T-helper 2 cell treated with Interferon-gamma antibody and Interleukin-4, amounts not matched to agents 100 ng/mL and 5 ng/mL, for 36 hours (primary cell): ENCODE measurements around the gene ADCK1. TPM values are rescaled to one million over a fixed set of nuclear protein-coding genes. Genes with fewer than 3 reads are reported as not detected.
"Not testable (repeated sequence)": the region's sequence is repeated elsewhere in the genome, so short reads cannot be mapped to it uniquely, and the experiment has no call there.

Experiments used
- intact Hi-C: fragments of 100-400 bp; cut with micrococcal nuclease; formaldehyde crosslinking; loops from one replicate; pipeline ENCODE4 v1.15.1; 2023
- total RNA-seq: library from RNA; stranded (reverse); gene quantifications from 2 replicates; pipeline ENCODE4 v1.2.3, GENCODE V29; 2022

ADCK1 gene
- total RNA-seq, 1 donor from 2014 or later, result 3.7 TPM

GRCh38 chr14:77862154-77862786 is 62.4 kb downstream of the ADCK1 start:
- intact Hi-C loops, result loop anchor here (1.0 to 5.0 kb wide), 2 partner anchors 129 to 735 kb away; no protein-coding TSS in a partner anchor

GRCh38 chr14:77864085-77864484 is 64.2 kb downstream of the ADCK1 start:
- intact Hi-C loops, result loop anchor here (5.0 kb wide), 1 partner anchor 733 kb away; no protein-coding TSS in a partner anchor

GRCh38 chr14:77864580-77864979 is 64.7 kb downstream of the ADCK1 start:
- intact Hi-C loops, result loop anchor here (5.0 kb wide), 1 partner anchor 733 kb away; no protein-coding TSS in a partner anchor

- intact Hi-C loops, result no loop called here
Observed at GRCh38 chr14:77865455-77865854, 65.5 kb downstream of the ADCK1 start.

DNA sequence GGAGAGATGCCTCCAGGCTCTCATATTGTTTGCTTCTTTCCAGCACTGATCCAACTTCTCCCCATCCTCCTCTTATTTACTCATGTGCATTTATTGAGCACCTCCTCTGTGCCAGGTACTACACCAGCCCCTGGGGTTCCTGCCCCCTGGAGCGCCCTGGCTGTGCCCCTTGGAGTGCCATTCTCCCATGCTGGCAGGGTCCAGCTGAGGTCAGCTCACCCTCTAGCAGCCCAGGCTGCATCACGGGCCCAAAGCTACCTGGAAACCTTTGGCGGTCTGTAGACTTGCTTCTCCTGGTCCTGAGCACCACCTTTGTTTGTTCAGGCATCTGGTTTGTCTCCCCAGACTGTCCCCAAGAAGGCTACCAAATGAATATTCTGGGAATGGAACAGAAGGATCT is 67.0 kb downstream of the ADCK1 start:
- intact Hi-C loops, result no loop called here

DNA sequence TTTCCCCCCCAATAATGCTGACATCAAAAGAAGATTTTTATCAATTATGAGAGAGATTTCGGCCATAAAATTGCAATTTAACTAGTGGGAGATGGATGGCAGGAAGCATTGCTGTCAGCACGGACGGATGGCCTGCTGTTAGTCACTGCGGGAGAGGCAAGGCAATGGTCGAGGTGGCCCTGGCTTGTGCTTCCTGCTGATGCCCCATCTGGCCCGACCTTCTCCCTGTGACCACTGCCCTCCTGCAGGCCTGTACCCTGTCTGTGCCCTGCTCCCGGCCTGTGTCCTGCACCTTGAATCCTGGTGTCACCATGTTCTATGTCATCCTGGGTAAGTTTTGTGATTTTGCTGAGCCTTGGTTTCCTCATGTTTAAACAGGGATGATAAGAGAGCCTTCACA is 67.6 kb downstream of the ADCK1 start:
- intact Hi-C loops, result no loop called here

DNA sequence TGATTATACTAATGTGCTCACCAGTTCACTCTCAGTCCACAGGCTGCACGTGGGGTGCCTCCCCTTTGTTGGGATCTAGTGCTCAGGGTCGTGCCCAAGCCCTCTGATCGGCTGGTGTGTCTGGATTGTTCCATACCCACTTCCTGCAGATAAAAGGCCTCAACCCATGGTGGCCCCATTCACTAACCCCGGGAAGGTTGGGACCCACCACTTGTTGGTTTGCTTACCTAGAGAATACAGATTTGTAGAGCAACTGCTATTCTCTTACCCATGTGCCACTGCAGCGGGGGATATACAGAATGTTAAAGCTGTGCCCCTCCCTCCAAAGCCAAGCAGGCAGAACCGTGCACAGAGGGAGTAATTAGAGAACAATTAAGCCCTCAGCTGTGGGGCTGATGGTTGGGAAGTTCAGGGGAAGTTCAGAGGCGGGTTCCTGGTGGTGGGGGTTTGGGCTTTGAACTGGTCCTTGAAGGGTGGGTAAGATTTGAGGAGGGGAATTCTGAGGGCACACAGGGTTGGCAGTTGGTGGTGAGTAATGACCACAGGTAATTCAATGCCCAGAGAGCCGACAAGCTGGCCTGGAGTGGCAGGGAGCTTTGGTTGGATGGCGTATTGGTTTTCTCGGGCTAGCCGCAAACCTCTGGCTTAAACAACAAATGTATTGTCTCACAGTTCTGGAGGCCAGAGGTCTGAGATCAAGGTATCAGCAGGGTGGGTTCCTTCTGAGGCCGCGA is 68.8 kb downstream of the ADCK1 start:
- intact Hi-C loops, result no loop called here

DNA sequence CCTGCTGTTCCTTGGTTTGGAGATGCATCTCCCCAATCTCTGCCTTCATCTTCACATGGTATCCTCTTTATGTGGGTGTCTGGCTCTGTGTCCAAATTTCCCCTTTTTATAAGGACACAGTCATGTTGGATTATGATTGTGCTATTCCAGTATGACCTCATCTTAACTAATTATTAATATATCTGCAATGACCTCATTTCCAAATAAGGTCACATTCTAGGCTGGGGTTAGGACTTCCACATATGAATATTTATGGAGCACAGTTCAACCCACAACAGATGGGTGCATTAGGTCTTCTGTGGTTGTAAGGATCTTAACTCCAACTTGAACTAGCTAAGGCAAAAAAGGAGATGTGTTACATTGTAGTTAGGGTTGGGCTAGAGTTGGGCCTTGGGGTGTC is 69.4 kb downstream of the ADCK1 start:
- intact Hi-C loops, result no loop called here

- intact Hi-C loops, result no loop called here
Observed at GRCh38 chr14:77870646-77871045, 70.7 kb downstream of the ADCK1 start.

- intact Hi-C loops, result no loop called here
Observed at GRCh38 chr14:77872152-77872551, 72.2 kb downstream of the ADCK1 start.

- intact Hi-C loops, result no loop called here
Observed at GRCh38 chr14:77872983-77873382, 73.1 kb downstream of the ADCK1 start.

GRCh38 chr14:77878783-77879182 is 78.9 kb downstream of the ADCK1 start:
- intact Hi-C loops, result no loop called here

GRCh38 chr14:77880056-77880455 is 80.1 kb downstream of the ADCK1 start:
- intact Hi-C loops, result no loop called here

GRCh38 chr14:77882098-77882497 is 82.2 kb downstream of the ADCK1 start:
- intact Hi-C loops, result no loop called here

GRCh38 chr14:77882636-77883035 is 82.7 kb downstream of the ADCK1 start:
- intact Hi-C loops, result no loop called here

DNA sequence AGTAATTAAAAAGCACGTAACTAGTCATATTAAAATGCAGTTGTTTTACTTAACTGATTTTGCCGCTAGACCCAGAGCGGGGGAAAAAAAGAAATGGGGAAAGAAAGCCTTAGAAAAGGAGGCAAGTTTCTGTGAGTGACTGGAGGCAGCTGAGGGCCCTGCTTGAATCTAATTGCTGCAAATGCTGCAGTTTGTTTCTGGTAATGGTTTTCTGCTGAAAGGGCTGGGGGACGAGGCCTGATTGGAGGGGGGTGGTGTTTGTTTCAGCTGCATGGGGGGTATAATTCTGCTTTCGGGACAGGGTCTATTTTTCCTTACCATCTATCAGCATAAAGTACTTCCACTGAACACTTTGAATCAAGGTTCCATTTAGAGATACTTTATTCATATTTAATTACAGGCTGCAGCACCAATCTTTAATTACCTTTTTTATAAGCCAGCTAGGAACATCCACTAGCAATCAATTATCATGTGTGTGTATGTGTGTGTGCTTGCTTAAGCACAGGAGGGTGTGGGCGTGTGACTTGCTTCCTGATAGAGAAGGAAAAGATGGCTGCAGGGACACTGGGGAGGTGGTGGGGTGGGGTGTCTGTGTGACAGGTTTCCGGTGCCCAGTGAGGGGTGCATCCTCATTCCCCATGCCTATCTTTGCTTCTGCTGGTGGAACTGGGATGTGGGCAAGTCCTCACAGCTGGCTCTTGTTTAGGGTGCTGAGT is 83.4 kb downstream of the ADCK1 start:
- intact Hi-C loops, result no loop called here

GRCh38 chr14:77883847-77884238 is 83.9 kb downstream of the ADCK1 start:
- intact Hi-C loops, result no loop called here

DNA sequence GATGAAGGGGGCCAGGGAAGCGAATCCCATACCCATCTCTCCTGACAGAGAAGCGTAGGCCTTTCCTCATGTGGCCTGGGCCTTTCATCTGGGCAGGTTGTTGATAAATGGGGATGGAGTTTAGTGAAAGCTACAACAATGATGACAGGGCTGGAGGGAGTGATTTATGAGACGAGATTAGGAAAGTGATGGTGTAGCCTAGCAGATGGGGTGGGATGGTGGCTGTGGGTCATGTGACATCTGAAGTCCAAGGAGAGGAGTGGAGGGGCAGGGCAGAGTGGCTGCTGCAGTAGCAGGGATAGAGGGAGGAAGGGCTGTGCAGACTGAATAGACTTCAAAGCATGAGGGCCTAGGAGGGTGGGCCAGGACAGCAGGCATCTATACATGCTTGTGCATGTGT is 85.5 kb downstream of the ADCK1 start:
- intact Hi-C loops, result no loop called here

DNA sequence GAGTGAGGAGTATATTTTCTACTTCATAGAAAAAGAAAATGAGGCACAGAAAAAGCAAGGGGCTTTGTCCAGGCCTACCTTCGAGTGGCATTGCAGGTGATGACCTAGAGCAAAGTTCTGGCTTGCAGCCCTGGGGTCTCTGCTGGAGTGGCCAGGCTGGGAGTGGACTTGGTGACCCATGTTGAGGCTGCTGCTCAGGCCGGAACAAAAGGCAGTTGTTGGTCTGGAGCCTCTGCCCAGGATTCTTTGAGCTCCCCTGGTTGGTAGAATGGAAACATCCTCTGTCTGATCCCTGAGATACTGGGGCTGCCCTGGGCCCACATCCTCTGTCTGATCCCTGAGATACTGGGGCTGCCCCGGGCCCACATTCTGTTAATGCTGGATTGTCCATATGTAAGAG is 86.1 kb downstream of the ADCK1 start:
- intact Hi-C loops, result no loop called here

- intact Hi-C loops, result not testable (repeated sequence)
Observed at GRCh38 chr14:77888903-77889302, 89.0 kb downstream of the ADCK1 start.

DNA sequence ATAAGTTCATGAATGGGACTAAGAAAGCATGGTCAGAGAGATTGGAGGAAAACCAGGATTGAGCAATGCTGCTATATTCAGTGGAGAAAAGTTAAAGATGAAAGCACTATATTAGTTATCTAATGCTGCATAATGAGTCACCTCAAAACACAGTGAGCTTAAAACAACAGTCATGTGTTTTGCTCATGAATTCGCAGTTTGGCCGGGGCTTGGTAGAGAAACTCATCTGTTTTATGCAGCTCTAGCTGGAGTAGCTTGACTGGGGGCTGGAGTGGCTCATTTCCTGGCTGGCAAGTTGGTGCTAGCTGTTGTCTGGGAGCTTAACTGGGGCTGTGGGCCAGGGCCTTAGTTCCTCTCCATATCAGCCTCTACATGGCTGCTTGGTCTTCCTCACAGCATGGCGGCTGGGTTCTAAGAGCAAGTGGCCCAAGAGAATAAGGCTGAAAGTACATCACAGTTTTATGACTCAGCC is 90.1 kb downstream of the ADCK1 start:
- intact Hi-C loops, result no loop called here

GRCh38 chr14:77890873-77891272 is 91.0 kb downstream of the ADCK1 start:
- intact Hi-C loops, result no loop called here
